Suprapubic skin (tissue), 4 donors: ENCODE measurements around the gene VASN. TPM values are rescaled to one million over a fixed set of nuclear protein-coding genes. Genes with fewer than 3 reads are reported as not detected.
"Not testable (repeated sequence)": the region's sequence is repeated elsewhere in the genome, so short reads cannot be mapped to it uniquely, and the experiment has no call there.

Source experiments
- DNase-seq, 2 donors: peaks; one replicate each; pipeline ENCODE4 v3.0.0-alpha.2; 2019; ENCODE audit warnings: low spot score in 2 of 2
- H3K27ac ChIP-seq: fragments of 200-600 bp; sonication (generic); one replicate; pipeline ENCODE4 v1.5.1; 2019
- H3K27me3 ChIP-seq: fragments of 200-600 bp; sonication (generic); one replicate; pipeline ENCODE4 v1.5.1; 2019
- H3K36me3 ChIP-seq: fragments of 200-600 bp; sonication (generic); one replicate; pipeline ENCODE4 v1.5.1; 2019
- H3K4me1 ChIP-seq: fragments of 200-600 bp; sonication (generic); one replicate; pipeline ENCODE4 v1.5.1; 2019
- H3K4me3 ChIP-seq: fragments of 200-600 bp; sonication (generic); one replicate; pipeline ENCODE4 v1.5.1; 2019; ENCODE audit warnings: mild to moderate bottlenecking
- H3K9me3 ChIP-seq: fragments of 200-600 bp; sonication (generic); one replicate; pipeline ENCODE4 v1.5.1; 2019
- CTCF ChIP-seq, 2 donors: fragments of 200-600 bp in 1 of 2; fragments of 450-650 bp in 1 of 2; sonication (generic) in 1 of 2; IDR thresholded peaks; one replicate each; pipeline ENCODE4 v1.5.1; 2016 to 2019; ENCODE audit warnings: antibody characterized with exemption in 2 of 2, mild to moderate bottlenecking in 1 of 2, moderate library complexity in 1 of 2
- EP300 ChIP-seq: sonication (generic); formaldehyde crosslinking; IDR thresholded peaks from one replicate; pipeline ENCODE4 v1.6.1; 2017; ENCODE audit warnings: antibody characterized with exemption
- POLR2A ChIP-seq, 2 donors: fragments of 450-650 bp; IDR thresholded peaks; one replicate each; pipeline ENCODE4 v1.6.1; 2017; ENCODE audit warnings: antibody characterized with exemption in 2 of 2, mild to moderate bottlenecking in 2 of 2, moderate library complexity in 2 of 2
- POLR2AphosphoS5 ChIP-seq, 3 donors: sonication (generic); formaldehyde crosslinking; IDR thresholded peaks; one replicate each; pipeline ENCODE4 v1.6.1; 2017; ENCODE audit warnings: antibody characterized with exemption in 3 of 3
- WGBS: methylation state at CpG from one replicate; pipeline ENCODE4 v1.1.5; 2018; 5-methylcytosine and 5-hydroxymethylcytosine counted together
- total RNA-seq, 4 donors: library from RNA; depleted of rRNA; stranded (reverse); fragments of >200 nt; gene quantifications; one replicate each; pipeline ENCODE4 v1.1.0, GENCODE V29; 2016

Gene VASN
- total RNA-seq, 4 donors from 2014 or later = 10.8 to 23.3 (median 22.3) TPM

DNA sequence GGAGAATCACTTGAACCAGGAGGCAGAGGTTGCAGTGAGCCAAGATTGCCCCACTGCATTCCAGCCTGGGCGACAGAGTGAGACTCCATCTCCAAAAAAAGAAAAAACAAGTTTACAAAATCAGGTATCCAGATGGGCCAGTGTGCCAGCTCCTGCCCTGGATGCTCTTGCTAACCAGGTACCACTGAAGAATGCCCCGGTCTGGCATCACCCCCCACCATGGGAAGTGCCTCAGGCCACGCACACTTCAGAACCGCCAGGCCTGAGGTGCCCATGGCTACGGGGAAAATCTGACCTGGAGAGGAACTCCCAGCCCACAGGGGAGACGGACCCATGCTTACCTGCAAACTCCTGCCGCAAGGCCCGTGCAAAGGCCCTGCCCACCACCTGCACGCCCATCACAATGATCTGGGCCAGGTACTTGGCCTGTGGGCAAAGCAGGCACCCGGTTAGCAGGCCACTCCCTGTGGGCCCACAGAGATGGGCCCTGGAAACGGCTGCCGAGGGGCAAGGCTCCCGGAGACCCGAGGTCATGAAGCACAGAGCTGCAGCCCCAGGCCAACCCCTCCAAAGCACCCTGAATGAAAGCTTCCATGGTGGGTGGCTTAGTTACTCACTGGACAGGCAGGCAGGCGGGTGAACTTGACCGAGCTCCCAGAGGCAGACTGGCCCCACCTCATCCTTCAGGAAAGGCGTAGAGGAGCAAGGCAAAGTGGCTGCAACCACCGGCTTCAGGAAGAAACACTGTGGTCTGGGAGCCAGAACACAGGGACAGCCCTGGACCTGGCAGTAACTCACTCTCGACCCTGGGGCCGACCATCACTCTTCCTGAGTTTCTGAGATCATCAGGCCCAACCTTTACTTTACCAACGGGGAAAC, 28.5 kb upstream of the VASN start:
- H3K9me3 ChIP-seq = no peaks in the 10 kb centered on the region
- H3K4me1 ChIP-seq = peaks cover 28% of the 10 kb centered on the region
- TF ChIP-seq CTCF (IDR thresholded peaks at IDR 0.05) (no peak), EP300 (no peak), POLR2A (IDR thresholded peaks at IDR 0.05) (no peak), POLR2AphosphoS5 (IDR thresholded peaks at IDR 0.05) (no peak)
- H3K4me3 ChIP-seq = no peak overlapping the region
- DNase-seq = no peak
- peaks cover 17% of the 10 kb centered on the region for H3K36me3 ChIP-seq
- no peaks in the 10 kb centered on the region for H3K27me3 ChIP-seq
- H3K27ac ChIP-seq = no peak overlapping the region
- 76% methylated on average over 11 of the region's 21 CpGs for WGBS

DNA sequence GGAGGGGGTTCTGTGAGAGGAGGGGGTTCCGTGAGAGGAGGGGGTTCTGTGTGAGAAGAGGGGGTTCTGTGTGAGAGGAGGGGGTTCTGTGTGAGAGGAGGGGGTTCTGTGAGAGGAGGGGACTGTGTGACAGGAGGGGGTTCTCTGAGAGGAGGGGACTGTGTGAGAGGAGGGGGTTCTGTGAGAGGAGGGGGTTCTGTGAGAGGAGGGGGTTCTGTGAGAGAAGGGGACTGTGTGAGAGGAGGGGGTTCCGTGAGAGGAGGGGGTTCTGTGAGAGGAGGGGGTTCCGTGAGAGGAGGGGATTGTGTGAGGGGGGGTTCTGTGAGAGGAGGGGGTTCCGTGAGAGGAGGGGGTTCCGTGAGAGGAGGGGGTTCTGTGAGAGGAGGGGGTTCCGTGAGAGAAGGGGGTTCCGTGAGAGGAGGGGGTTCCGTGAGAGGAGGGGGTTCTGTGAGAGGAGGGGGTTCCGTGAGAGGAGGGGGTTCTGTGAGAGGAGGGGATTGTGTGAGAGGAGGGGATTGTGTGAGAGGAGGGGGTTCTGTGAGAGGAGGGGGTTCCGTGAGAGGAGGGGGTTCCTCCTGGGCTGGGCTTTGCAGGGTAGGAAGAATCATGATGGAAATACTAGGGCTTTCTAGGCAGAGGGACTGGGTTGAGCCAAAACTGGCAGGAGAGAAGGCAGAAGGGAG, 27.2 kb upstream of the VASN start:
- H3K4me1 ChIP-seq = peaks cover 34% of the 10 kb centered on the region
- WGBS = 69% methylated on average over 9 of the region's 10 CpGs
- H3K27ac ChIP-seq, H3K4me3 ChIP-seq, H3K36me3 ChIP-seq, H3K27me3 ChIP-seq, DNase-seq, H3K9me3 ChIP-seq: not testable (repeated sequence)

DNA sequence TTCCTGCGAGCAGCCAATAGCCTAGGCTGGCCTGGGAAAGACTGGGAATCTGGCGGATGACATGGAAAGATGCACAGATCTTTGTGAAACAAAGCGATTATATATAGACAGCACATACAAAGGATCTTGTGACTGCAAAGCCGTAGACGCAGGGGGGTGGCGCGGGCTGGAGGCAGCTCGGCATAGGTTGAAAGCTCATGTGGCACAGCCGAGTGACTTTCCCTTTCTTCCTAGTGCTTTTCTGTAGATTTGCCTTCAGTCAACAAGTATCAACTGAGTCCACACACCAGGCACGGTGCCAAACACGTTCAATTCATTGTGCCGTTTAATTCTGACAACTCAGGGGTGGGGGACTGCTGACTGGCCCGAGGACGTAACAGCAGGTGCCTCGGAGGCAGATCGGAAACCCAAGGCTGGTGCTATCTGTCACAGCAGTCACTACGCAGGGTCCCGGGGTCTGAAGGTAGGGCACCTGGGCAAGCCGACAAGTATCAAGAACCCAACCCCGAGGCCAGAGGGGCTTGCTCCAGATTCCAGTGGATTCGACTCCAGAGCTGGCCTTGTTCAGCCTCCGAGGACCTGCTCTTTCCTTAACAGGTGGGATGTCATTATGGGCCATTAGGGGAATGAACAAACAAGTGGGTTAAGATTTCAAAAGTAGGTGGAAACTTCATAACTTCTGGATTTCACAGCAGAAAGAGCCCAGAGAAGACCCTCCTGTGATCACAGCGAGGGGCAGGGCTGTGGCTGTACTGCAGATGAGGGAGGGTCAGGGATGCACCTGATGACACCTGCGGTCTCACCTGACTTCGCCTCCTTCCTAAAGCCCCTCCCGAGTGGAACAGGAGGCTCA, 26.4 kb upstream of the VASN start:
- no peak for TF ChIP-seq EP300
- TF ChIP-seq POLR2AphosphoS5 (IDR thresholded peaks at IDR 0.05) = no peak
- TF ChIP-seq POLR2A (IDR thresholded peaks at IDR 0.05) = no peak
- Histone ChIP-seq H3K4me1 (peaks cover 38% of the 10 kb centered on the region), H3K27me3 (no peaks in the 10 kb centered on the region), H3K27ac (no peak overlapping the region), H3K36me3 (peaks cover 8% of the 10 kb centered on the region), H3K9me3 (no peaks in the 10 kb centered on the region), H3K4me3 (no peak overlapping the region)
- 71% methylated on average over 26 of the region's 26 CpGs for WGBS
- no peak for DNase-seq

DNA sequence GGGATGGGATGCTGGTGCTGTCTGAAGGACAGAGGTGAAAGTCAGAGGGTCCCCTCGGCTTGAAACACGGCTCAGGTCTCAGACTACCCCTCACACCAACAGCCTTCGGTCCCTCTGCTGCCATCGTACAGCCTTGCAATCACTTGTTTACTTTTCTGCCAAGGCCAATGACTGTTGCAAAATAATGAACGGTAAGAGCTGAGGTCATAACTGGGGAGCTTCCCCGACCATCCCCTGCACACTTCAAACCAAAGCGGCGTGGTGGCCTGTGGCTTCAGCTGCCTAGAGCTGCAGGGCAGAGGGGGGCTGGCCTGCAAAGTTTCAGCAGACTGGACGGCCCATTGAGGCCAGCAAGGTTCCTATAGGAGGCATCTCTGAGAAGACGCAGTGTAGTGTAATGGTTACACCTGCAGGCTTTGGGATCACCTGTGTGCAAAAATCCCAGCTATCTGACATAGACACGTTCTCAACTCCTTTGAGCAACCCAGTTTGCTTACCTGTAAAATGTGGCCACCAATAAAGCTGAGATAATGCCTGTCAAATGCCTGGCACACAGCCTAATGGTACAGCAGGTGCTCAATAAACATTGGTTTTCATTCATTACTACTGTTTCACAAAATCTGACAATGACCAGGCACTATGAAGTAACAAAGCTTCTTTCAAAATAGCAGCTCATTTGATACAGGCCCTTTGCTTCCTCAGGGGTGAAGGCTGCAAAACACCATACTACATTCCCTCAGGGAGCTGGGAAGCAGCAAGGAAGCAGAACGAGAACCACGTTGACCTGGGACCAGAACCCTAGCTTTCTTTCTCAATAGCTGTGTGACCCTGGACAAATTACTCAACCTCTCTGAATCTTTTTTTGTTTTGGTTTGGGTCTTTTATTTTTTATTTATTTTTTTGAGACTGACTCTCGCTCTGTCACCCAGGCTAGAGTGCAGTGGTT, 25.5 kb upstream of the VASN start:
- no peak for DNase-seq
- H3K4me1 ChIP-seq = peaks cover 43% of the 10 kb centered on the region

DNA sequence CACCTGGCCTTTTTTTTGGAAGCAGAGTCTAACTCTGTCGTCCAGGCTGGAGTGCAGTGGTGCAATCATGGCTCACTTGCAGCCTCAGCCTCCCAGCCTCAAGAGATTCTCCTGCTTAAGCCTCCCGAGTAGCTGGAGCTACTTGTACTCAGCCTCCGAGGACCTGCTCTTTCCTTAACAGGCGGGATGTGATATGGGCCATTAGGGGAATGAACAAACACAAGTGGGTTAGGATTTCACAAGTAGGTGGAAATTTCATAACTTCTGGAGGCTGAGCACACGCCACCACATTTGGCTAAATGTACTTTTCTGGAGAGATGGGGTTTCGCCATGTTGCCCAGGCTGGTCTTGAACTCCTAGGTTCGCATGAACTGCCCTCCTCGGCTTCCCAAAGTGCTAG, 24.6 kb upstream of the VASN start:
- H3K27me3 ChIP-seq = no peaks in the 10 kb centered on the region
- DNase-seq = no peak
- H3K4me3 ChIP-seq = no peak overlapping the region
- H3K4me1 ChIP-seq = peaks cover 50% of the 10 kb centered on the region
- 81% methylated on average over 6 of the region's 8 CpGs for WGBS
- TF ChIP-seq EP300 (no peak), CTCF (IDR thresholded peaks at IDR 0.05) (no peak), POLR2A (IDR thresholded peaks at IDR 0.05) (no peak), POLR2AphosphoS5 (IDR thresholded peaks at IDR 0.05) (no peak)
- no peaks in the 10 kb centered on the region for H3K36me3 ChIP-seq
- H3K27ac ChIP-seq = no peak overlapping the region
- H3K9me3 ChIP-seq = no peaks in the 10 kb centered on the region

More for the DNA sequence above, 25.5 kb upstream of the VASN start:
- Histone ChIP-seq H3K36me3 (peaks cover 6% of the 10 kb centered on the region), H3K4me3 (no peak overlapping the region), H3K27me3 (no peaks in the 10 kb centered on the region), H3K27ac (peak overlapping the region; percentile 10), H3K9me3 (no peaks in the 10 kb centered on the region)
- no peak for TF ChIP-seq EP300
- TF ChIP-seq POLR2A (IDR thresholded peaks at IDR 0.05) = no peak
- no peak for TF ChIP-seq POLR2AphosphoS5 (IDR thresholded peaks at IDR 0.05)
- TF ChIP-seq CTCF (IDR thresholded peaks at IDR 0.05) = no peak
- WGBS = 77% methylated on average over 14 of the region's 14 CpGs
